K562 (cell line): Measurements from ENCODE around the gene OST4. TPM values are rescaled to one million over a fixed set of nuclear protein-coding genes. Genes with fewer than 3 reads are reported as not detected.
A peak's percentile ranks its signal among the peaks of the same experiment; 100 is the strongest.

Source experiments
- CBX8 ChIP-seq: fragments of 200-600 bp; sonication (generic); IDR thresholded peaks from 2 replicates; pipeline ENCODE4 v1.6.1; 2012; ENCODE audit warnings: borderline replicate concordance, mixed run types, low read depth, mild to moderate bottlenecking, moderate library complexity, mixed read lengths, low read length, control low read depth, inconsistent platforms; ENCODE audit not compliant: poor library complexity, severe bottlenecking; ENCODE audit errors: extremely low read depth
- ETS2 ChIP-seq: IDR thresholded peaks from 2 replicates; pipeline ENCODE4 v1.6.1; 2016; ENCODE audit warnings: borderline replicate concordance, missing genetic modification characterization, mild to moderate bottlenecking, moderate library complexity, missing compliant biosample characterization; ENCODE audit not compliant: poor library complexity, severe bottlenecking
- GATA2 ChIP-seq: sonication (generic); formaldehyde crosslinking; IDR thresholded peaks from 2 replicates; pipeline ENCODE4 v1.4.0; 2020; ENCODE audit warnings: mild to moderate bottlenecking, missing genetic modification reagents
- HCFC1 ChIP-seq: IDR thresholded peaks from 2 replicates; pipeline ENCODE4 v1.6.1; 2012; ENCODE audit warnings: low read depth, low read length, improper control_type of control experiment
- IRF2 ChIP-seq: sonication (generic); formaldehyde crosslinking; IDR thresholded peaks from 2 replicates; pipeline ENCODE4 v1.8.1; 2022; ENCODE audit warnings: mild to moderate bottlenecking, missing genetic modification reagents
- LEF1 ChIP-seq: fragments of 450-650 bp; IDR thresholded peaks from 2 replicates; pipeline ENCODE4 v1.6.1; 2016; ENCODE audit warnings: mild to moderate bottlenecking
- NFIC ChIP-seq: fragments of 450-650 bp; IDR thresholded peaks from 2 replicates; pipeline ENCODE4 v1.6.1; 2017; ENCODE audit warnings: mild to moderate bottlenecking, inconsistent platforms
- POLR2H ChIP-seq: IDR thresholded peaks from 2 replicates; pipeline ENCODE4 v1.6.1; 2016; ENCODE audit warnings: missing genetic modification characterization, low read depth, mild to moderate bottlenecking, control low read depth, missing compliant biosample characterization, moderate library complexity
- RCOR1 ChIP-seq, 2 experiments: IDR thresholded peaks; 2 replicates each; pipeline ENCODE4 v1.6.1; 2012; ENCODE audit warnings: low read depth in 2 of 2, low read length in 2 of 2, borderline replicate concordance in 1 of 2, improper control_type of control experiment in 1 of 2
- RFX5 ChIP-seq: IDR thresholded peaks from 2 replicates; pipeline ENCODE4 v1.6.1; 2011; ENCODE audit warnings: low read depth, mild to moderate bottlenecking, improper control_type of control experiment, low read length
- SIN3A ChIP-seq, 2 experiments: fragments of 150-350 bp in 1 of 2; IDR thresholded peaks; 2 replicates each; pipeline ENCODE4 v1.6.1; 2011 to 2016; ENCODE audit warnings: borderline replicate concordance in 2 of 2, low read depth in 2 of 2, low read length in 2 of 2, mild to moderate bottlenecking in 2 of 2, moderate library complexity in 2 of 2; ENCODE audit not compliant: control insufficient read depth in 1 of 2
- TAF1 ChIP-seq: IDR thresholded peaks from 2 replicates; pipeline ENCODE4 v1.6.1; 2011; ENCODE audit warnings: mild to moderate bottlenecking, low read length, moderate library complexity; ENCODE audit not compliant: insufficient read depth, control insufficient read depth, severe bottlenecking; ENCODE audit errors: extremely low read depth
- polyA plus RNA-seq, 8 experiments: library from polyadenylated mRNA; depleted of rRNA in 4 of 8; stranded (reverse) in 5 of 8; unstranded in 3 of 8; fragments of >200 nt; fragmentation: Nextera tagmentation in 2 of 8; fragmentation: Illumina TruSeq in 1 of 8; extraction: Ambion mirVana in 2 of 8; extraction: Trizol in 1 of 8; gene quantifications; 2 replicates each; pipeline versions ENCODE4 v1.2.1 to v1.2.3, GENCODE V29; 2011 to 2014; ENCODE audit warnings: inconsistent platforms in 1 of 8, missing spikeins in 1 of 8
- total RNA-seq, 7 experiments: library from RNA; depleted of rRNA in 6 of 7; stranded (reverse); fragments of >200 nt in 6 of 7; fragmentation: Illumina TruSeq in 2 of 7; extraction: Trizol in 2 of 7; gene quantifications; 2 replicates each; pipeline versions ENCODE4 v1.2.1 to v1.2.3, GENCODE V29; 2011 to 2021; ENCODE audit warnings: low replicate concordance in 1 of 7
- TF ChIP-seq, protein P1 (sequence below): fragments of 250-450 bp; sonication (Bioruptor Pico); IDR thresholded peaks from 2 replicates; pipeline ENCODE4 v1.4.0; 2020; ENCODE audit warnings: borderline replicate concordance
- TF ChIP-seq, protein P2 (sequence below): sonication (generic); formaldehyde crosslinking; IDR thresholded peaks from 2 replicates; pipeline ENCODE4 v1.8.0; 2023; ENCODE audit warnings: missing genetic modification reagents, mild to moderate bottlenecking, borderline replicate concordance
- TF ChIP-seq, protein P3 (sequence below): fragments of 250-450 bp; sonication (Bioruptor Pico); IDR thresholded peaks from 2 replicates; pipeline ENCODE4 v1.8.0; 2022; ENCODE audit warnings: inconsistent platforms, mild to moderate bottlenecking, moderate library complexity, borderline replicate concordance
- TF ChIP-seq, protein P4 (sequence below): fragments of 450-650 bp; IDR thresholded peaks from 2 replicates; pipeline ENCODE4 v1.6.1; 2014; ENCODE audit warnings: low read depth, mild to moderate bottlenecking, moderate library complexity, borderline replicate concordance

The OST4 gene
- total and polyA plus RNA-seq, 9 of the 15 experiments (the other 6 are each of a cell fraction or from before 2014, with no cell fraction given): 186 to 1,155 (median 355) TPM

DNA sequence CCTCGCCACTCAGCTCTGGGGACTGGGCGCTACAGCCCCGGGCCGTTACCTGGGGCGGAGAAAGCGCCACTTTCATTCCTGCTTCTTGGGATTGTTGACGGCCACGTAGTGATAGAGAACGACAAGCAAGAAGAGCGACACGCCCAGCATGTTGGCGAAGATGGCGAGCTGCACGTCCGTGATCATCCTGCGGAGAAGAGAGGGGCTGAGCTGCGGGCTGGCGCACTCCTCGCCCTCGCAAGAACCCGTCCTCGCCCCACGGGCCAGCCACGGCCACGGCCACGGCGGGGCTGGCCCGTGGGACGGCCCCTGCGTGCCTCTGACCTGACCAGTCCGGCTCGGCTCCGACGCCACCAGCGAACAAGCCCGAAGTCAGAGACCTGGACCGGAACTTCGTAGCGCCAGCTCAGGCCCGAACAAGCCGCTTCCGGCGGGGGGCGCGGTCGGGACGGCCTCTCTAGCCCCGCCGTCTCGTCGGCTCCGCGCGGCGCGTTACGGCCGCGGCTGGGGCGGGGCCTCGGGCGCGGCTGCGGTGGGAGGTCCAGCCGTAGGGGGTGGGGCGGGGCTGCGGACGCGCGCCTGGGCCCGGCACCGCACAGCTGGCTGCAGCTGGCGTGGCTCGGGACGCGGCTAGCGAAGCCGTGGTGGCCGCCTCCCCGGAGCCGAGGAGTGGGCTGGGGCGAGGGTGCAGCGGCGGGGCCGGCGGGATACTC lies at the start of gene OST4 (continued):
- TF ChIP-seq, protein P1, sequence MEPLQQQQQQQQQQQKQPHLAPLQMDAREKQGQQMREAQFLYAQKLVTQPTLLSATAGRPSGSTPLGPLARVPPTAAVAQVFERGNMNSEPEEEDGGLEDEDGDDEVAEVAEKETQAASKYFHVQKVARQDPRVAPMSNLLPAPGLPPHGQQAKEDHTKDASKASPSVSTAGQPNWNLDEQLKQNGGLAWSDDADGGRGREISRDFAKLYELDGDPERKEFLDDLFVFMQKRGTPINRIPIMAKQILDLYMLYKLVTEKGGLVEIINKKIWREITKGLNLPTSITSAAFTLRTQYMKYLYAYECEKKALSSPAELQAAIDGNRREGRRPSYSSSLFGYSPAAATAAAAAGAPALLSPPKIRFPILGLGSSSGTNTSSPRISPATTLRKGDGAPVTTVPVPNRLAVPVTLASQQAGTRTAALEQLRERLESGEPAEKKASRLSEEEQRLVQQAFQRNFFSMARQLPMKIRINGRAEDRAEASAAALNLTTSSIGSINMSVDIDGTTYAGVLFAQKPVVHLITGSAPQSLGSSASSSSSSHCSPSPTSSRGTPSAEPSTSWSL (CRISPR knock-in tag): no peak
- no peak for TF ChIP-seq CBX8
- TF ChIP-seq ETS2 (tag): no peak
- TF ChIP-seq POLR2H (tag): peak; percentile 75
- peak in 1 of 2 experiments; percentile 45; a peak in 1 of 4 replicates for TF ChIP-seq RCOR1 (IDR thresholded peaks at IDR 0.05; ENCODE audit: borderline replicate concordance in 1 of 2, low read depth in 2 of 2, low read length in 2 of 2)
- TF ChIP-seq NFIC: peak; percentile 29
- peak; percentile 78 for TF ChIP-seq HCFC1
- TF ChIP-seq, protein P2, sequence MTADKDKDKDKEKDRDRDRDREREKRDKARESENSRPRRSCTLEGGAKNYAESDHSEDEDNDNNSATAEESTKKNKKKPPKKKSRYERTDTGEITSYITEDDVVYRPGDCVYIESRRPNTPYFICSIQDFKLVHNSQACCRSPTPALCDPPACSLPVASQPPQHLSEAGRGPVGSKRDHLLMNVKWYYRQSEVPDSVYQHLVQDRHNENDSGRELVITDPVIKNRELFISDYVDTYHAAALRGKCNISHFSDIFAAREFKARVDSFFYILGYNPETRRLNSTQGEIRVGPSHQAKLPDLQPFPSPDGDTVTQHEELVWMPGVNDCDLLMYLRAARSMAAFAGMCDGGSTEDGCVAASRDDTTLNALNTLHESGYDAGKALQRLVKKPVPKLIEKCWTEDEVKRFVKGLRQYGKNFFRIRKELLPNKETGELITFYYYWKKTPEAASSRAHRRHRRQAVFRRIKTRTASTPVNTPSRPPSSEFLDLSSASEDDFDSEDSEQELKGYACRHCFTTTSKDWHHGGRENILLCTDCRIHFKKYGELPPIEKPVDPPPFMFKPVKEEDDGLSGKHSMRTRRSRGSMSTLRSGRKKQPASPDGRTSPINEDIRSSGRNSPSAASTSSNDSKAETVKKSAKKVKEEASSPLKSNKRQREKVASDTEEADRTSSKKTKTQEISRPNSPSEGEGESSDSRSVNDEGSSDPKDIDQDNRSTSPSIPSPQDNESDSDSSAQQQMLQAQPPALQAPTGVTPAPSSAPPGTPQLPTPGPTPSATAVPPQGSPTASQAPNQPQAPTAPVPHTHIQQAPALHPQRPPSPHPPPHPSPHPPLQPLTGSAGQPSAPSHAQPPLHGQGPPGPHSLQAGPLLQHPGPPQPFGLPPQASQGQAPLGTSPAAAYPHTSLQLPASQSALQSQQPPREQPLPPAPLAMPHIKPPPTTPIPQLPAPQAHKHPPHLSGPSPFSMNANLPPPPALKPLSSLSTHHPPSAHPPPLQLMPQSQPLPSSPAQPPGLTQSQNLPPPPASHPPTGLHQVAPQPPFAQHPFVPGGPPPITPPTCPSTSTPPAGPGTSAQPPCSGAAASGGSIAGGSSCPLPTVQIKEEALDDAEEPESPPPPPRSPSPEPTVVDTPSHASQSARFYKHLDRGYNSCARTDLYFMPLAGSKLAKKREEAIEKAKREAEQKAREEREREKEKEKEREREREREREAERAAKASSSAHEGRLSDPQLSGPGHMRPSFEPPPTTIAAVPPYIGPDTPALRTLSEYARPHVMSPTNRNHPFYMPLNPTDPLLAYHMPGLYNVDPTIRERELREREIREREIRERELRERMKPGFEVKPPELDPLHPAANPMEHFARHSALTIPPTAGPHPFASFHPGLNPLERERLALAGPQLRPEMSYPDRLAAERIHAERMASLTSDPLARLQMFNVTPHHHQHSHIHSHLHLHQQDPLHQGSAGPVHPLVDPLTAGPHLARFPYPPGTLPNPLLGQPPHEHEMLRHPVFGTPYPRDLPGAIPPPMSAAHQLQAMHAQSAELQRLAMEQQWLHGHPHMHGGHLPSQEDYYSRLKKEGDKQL (CRISPR knock-in tag): no peak
- no peak for TF ChIP-seq IRF2 (CRISPR knock-in tag)
- TF ChIP-seq GATA2 (CRISPR knock-in tag): no peak
- TF ChIP-seq, protein P3, sequence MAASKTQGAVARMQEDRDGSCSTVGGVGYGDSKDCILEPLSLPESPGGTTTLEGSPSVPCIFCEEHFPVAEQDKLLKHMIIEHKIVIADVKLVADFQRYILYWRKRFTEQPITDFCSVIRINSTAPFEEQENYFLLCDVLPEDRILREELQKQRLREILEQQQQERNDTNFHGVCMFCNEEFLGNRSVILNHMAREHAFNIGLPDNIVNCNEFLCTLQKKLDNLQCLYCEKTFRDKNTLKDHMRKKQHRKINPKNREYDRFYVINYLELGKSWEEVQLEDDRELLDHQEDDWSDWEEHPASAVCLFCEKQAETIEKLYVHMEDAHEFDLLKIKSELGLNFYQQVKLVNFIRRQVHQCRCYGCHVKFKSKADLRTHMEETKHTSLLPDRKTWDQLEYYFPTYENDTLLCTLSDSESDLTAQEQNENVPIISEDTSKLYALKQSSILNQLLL: no peak
- peak; percentile 91 to 96 for TF ChIP-seq SIN3A (IDR thresholded peaks at IDR 0.05; ENCODE audit: borderline replicate concordance in 2 of 2, control insufficient read depth in 1 of 2, low read depth in 2 of 2, low read length in 2 of 2)
- TF ChIP-seq LEF1: no peak
- peak; percentile 82 for TF ChIP-seq TAF1
- no peak for TF ChIP-seq RFX5
- TF ChIP-seq, protein P4, sequence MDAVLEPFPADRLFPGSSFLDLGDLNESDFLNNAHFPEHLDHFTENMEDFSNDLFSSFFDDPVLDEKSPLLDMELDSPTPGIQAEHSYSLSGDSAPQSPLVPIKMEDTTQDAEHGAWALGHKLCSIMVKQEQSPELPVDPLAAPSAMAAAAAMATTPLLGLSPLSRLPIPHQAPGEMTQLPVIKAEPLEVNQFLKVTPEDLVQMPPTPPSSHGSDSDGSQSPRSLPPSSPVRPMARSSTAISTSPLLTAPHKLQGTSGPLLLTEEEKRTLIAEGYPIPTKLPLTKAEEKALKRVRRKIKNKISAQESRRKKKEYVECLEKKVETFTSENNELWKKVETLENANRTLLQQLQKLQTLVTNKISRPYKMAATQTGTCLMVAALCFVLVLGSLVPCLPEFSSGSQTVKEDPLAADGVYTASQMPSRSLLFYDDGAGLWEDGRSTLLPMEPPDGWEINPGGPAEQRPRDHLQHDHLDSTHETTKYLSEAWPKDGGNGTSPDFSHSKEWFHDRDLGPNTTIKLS: peak; percentile 92
